Skin of body (tissue), 3 donors: ENCODE results near the gene KRTAP2-2. TPM values are rescaled to one million over a fixed set of nuclear protein-coding genes. Genes with fewer than 3 reads are reported as not detected.

Source experiments
- DNase-seq: peaks from one replicate; lab custom pipeline; 2025; lab: John Stamatoyannopoulos, UW
- small RNA-seq: library from RNA; depleted of rRNA; stranded (forward); fragments of <200 nt; gene quantifications from one replicate; pipeline ENCODE3, GENCODE V24; 2014; ENCODE audit warnings: low replicate concordance
- total RNA-seq: library from RNA; depleted of rRNA; stranded (reverse); fragments of >200 nt; gene quantifications from one replicate; pipeline ENCODE4 v1.2.3, GENCODE V29; 2014

Gene KRTAP2-2
- total RNA-seq, 1 donor from 2014 or later = 6.5 TPM

GRCh38 chr17:41026715-41027471 lies 28.1 kb downstream of the KRTAP2-2 start, which contains the start of gene KRTAP1-5:
Gene KRTAP1-5 (minus strand): TSS chr17:41027208. CDS start chr17:41027155, 53 bp downstream.
- no peak for DNase-seq

GRCh38 chr17:41024697-41025096 lies 30.3 kb downstream of the KRTAP2-2 start:
- DNase-seq = no peak

GRCh38 chr17:41020336-41020735 lies 34.7 kb downstream of the KRTAP2-2 start:
- DNase-seq = no peak

- DNase-seq = no peak
Observed at GRCh38 chr17:41019415-41019814, 35.6 kb downstream of the KRTAP2-2 start.

GRCh38 chr17:41018541-41018940 lies 36.5 kb downstream of the KRTAP2-2 start:
- no peak for DNase-seq

GRCh38 chr17:41016578-41017215 lies 38.3 kb downstream of the KRTAP2-2 start:
- DNase-seq = no peak

- no peak for DNase-seq
Observed at GRCh38 chr17:41015454-41015853, 39.6 kb downstream of the KRTAP2-2 start.

- DNase-seq = no peak
Observed at GRCh38 chr17:41013606-41014005, 41.4 kb downstream of the KRTAP2-2 start.

GRCh38 chr17:41013181-41013580 lies 41.8 kb downstream of the KRTAP2-2 start:
- DNase-seq = no peak

GRCh38 chr17:41012326-41013120 lies 42.5 kb downstream of the KRTAP2-2 start:
- no peak for DNase-seq

- DNase-seq = no peak
Observed at GRCh38 chr17:41010441-41010840, 44.6 kb downstream of the KRTAP2-2 start.

GRCh38 chr17:41009936-41010335 lies 45.1 kb downstream of the KRTAP2-2 start:
- DNase-seq = no peak

- DNase-seq = no peak
Observed at GRCh38 chr17:41009301-41009760, 45.7 kb downstream of the KRTAP2-2 start.

- no peak for DNase-seq
Observed at GRCh38 chr17:41008811-41009210, 46.2 kb downstream of the KRTAP2-2 start, which contains the start of gene KRTAP3-1. Gene KRTAP3-1 (minus strand): TSS chr17:41009128. CDS start chr17:41009074, 54 bp downstream.

Small RNA genes within 50 kb of the gene (small RNA-seq; reads per million reads assigned to genes)
- gene KRTAP3-4P = not detected

Other genes starting within 250 kb of the KRTAP2-2 start
- gene KRT10, start 232.6 kb downstream of the KRTAP2-2 start, total RNA-seq = 976 TPM
- 0.10 TPM for gene KRT12, start 188.0 kb downstream of the KRTAP2-2 start, total RNA-seq
- gene KRT20, start 170.0 kb downstream of the KRTAP2-2 start, total RNA-seq = 0.39 TPM
- 107 TPM for gene KRT23, start 117.6 kb downstream of the KRTAP2-2 start, total RNA-seq
- 6.4 TPM for gene KRT39, start 88.3 kb downstream of the KRTAP2-2 start, total RNA-seq
- gene KRT40, start 70.9 kb downstream of the KRTAP2-2 start, total RNA-seq = 7.7 TPM
- gene KRTAP3-3, start 61.1 kb downstream of the KRTAP2-2 start, total RNA-seq = 1.5 TPM
- gene KRTAP3-2, start 55.3 kb downstream of the KRTAP2-2 start, total RNA-seq = 2.3 TPM
- gene KRTAP3-1, start 46.1 kb downstream of the KRTAP2-2 start, total RNA-seq = 5.3 TPM
- 14.1 TPM for gene KRTAP1-5, start 28.0 kb downstream of the KRTAP2-2 start, total RNA-seq
- gene KRTAP1-4, start 25.0 kb downstream of the KRTAP2-2 start, total RNA-seq = not detected
- gene KRTAP1-3, start 20.4 kb downstream of the KRTAP2-2 start, total RNA-seq = 12.2 TPM
- 7.5 TPM for gene KRTAP1-1, start 13.8 kb downstream of the KRTAP2-2 start, total RNA-seq
- 3.4 TPM for gene KRTAP2-1, start 7.9 kb downstream of the KRTAP2-2 start, total RNA-seq
- 0.30 TPM for gene KRTAP2-3, start 4.9 kb upstream of the KRTAP2-2 start, total RNA-seq
- 3.3 TPM for gene KRTAP2-4, start 10.6 kb upstream of the KRTAP2-2 start, total RNA-seq
- 11.4 TPM for gene KRTAP4-7, start 28.9 kb upstream of the KRTAP2-2 start, total RNA-seq
- 3.1 TPM for gene KRTAP4-8, start 42.9 kb upstream of the KRTAP2-2 start, total RNA-seq
- gene KRTAP4-16, start 47.0 kb upstream of the KRTAP2-2 start, total RNA-seq = not detected
- gene KRTAP4-9, start 50.2 kb upstream of the KRTAP2-2 start, total RNA-seq = 5.2 TPM
- 0.79 TPM for gene KRTAP4-11, start 63.1 kb upstream of the KRTAP2-2 start, total RNA-seq
- gene KRTAP4-12, start 69.0 kb upstream of the KRTAP2-2 start, total RNA-seq = 0.89 TPM
- 4.0 TPM for gene KRTAP4-6, start 85.3 kb upstream of the KRTAP2-2 start, total RNA-seq
- gene KRTAP4-5, start 94.6 kb upstream of the KRTAP2-2 start, total RNA-seq = 1.3 TPM
- gene KRTAP4-4, start 105.5 kb upstream of the KRTAP2-2 start, total RNA-seq = 2.2 TPM
- gene KRTAP4-3, start 113.0 kb upstream of the KRTAP2-2 start, total RNA-seq = 2.0 TPM
- gene KRTAP4-2, start 123.0 kb upstream of the KRTAP2-2 start, total RNA-seq = 1.1 TPM
- gene KRTAP4-1, start 129.7 kb upstream of the KRTAP2-2 start, total RNA-seq = 3.6 TPM
- not detected for gene KRTAP9-1, start 134.7 kb upstream of the KRTAP2-2 start, total RNA-seq
- 6.3 TPM for gene KRTAP9-2, start 171.4 kb upstream of the KRTAP2-2 start, total RNA-seq
- gene KRTAP9-3, start 177.2 kb upstream of the KRTAP2-2 start, total RNA-seq = 7.3 TPM
- gene KRTAP9-8, start 182.8 kb upstream of the KRTAP2-2 start, total RNA-seq = 8.5 TPM
- gene KRTAP9-4, start 194.5 kb upstream of the KRTAP2-2 start, total RNA-seq = 6.5 TPM
- 2.6 TPM for gene KRTAP9-9, start 200.2 kb upstream of the KRTAP2-2 start, total RNA-seq
- gene KRTAP9-6, start 210.1 kb upstream of the KRTAP2-2 start, total RNA-seq = not detected
- not detected for gene KRTAP9-7, start 220.5 kb upstream of the KRTAP2-2 start, total RNA-seq
- gene KRTAP29-1, start 247.6 kb upstream of the KRTAP2-2 start, total RNA-seq = 0.39 TPM